Heart left ventricle (tissue), 16 donors: Measurements from ENCODE around the gene CHD5. TPM values are rescaled to one million over a fixed set of nuclear protein-coding genes. Genes with fewer than 3 reads are reported as not detected.

Experiments used
- ATAC-seq, 4 donors: fragments of 200-7000 bp; cut with Tn5 transposase; one replicate each; pipeline ENCODE4 v1.9.1; 2020 to 2022; ENCODE audit warnings: moderate library complexity in 4 of 4, mild to moderate bottlenecking in 3 of 4, moderate number of reproducible peaks in 1 of 4
- DNase-seq, 5 donors: peaks; one replicate each; pipeline ENCODE4 v3.0.0-alpha.2; 2020
- H3K27ac ChIP-seq, 12 donors: fragments of 200-600 bp; sonication (generic) in 4 of 12; one replicate each; pipeline versions ENCODE4 v1.5.0 to v1.8.0; 2016 to 2022; ENCODE audit warnings: mild to moderate bottlenecking in 2 of 12
- H3K27me3 ChIP-seq, 9 donors: fragments of 200-600 bp; sonication (generic) in 2 of 9; one replicate each; pipeline versions ENCODE4 v1.5.1 to v1.8.0; 2016 to 2022; ENCODE audit warnings: mild to moderate bottlenecking in 3 of 9
- H3K36me3 ChIP-seq, 9 donors: fragments of 200-600 bp; sonication (generic) in 2 of 9; one replicate each; pipeline versions ENCODE4 v1.5.0 to v1.8.0; 2018 to 2022; ENCODE audit warnings: mild to moderate bottlenecking in 2 of 9
- H3K4me1 ChIP-seq, 12 donors: fragments of 200-600 bp; sonication (generic) in 4 of 12; one replicate each; pipeline versions ENCODE4 v1.5.0 to v1.8.0; 2016 to 2022; ENCODE audit warnings: mild to moderate bottlenecking in 3 of 12
- H3K4me3 ChIP-seq, 12 donors: fragments of 200-600 bp; sonication (generic) in 4 of 12; one replicate each; pipeline versions ENCODE4 v1.5.0 to v1.8.0; 2017 to 2022; ENCODE audit warnings: mild to moderate bottlenecking in 9 of 12, moderate library complexity in 4 of 12
- H3K9me3 ChIP-seq, 12 donors: fragments of 200-600 bp; sonication (generic) in 4 of 12; one replicate each; pipeline versions ENCODE4 v1.5.0 to v1.8.0; 2016 to 2022; ENCODE audit warnings: mild to moderate bottlenecking in 1 of 12
- POLR2A ChIP-seq, 2 donors: fragments of 450-650 bp; IDR thresholded peaks; one replicate each; pipeline ENCODE4 v1.6.1; 2017; ENCODE audit warnings: antibody characterized with exemption in 2 of 2, mild to moderate bottlenecking in 2 of 2, moderate library complexity in 2 of 2
- WGBS, 4 donors: extraction: QIAGEN DNeasy Blood & Tissue Kit in 2 of 4; methylation state at CpG; one replicate each; pipeline versions ENCODE4 v1.1.5 to v1.1.7; 2013 to 2018; 5-methylcytosine and 5-hydroxymethylcytosine counted together
- intact Hi-C, 10 donors: fragments of 100-400 bp; cut with DNase I; formaldehyde crosslinking; loops; one replicate each; pipeline versions ENCODE4 v1.11.1 to v1.14.2; 2022
- polyA plus RNA-seq, 2 donors: library from polyadenylated mRNA; stranded (reverse); fragments of 200-250 nt; gene quantifications; one replicate each; pipeline ENCODE4 v1.2.3, GENCODE V29; 2013
- total RNA-seq, 9 donors: library from RNA; depleted of rRNA in 2 of 9; stranded (reverse); fragments of >200 nt in 2 of 9; fragmentation: NEBNext Ultra II Directional in 3 of 9; extraction: Animal tissue kit (Norgen Biotek cat#: 25700) in 3 of 9; gene quantifications; one replicate each; pipeline versions ENCODE4 v1.1.0 to v1.2.4, GENCODE V29; 2016 to 2023
- TF ChIP-seq, protein P1 (sequence below), 12 donors: fragments of 200-600 bp; sonication (generic) in 4 of 12; IDR thresholded peaks; one replicate each; pipeline versions ENCODE4 v1.5.0 to v1.8.0; 2018 to 2022; ENCODE audit warnings: antibody characterized with exemption in 12 of 12, mild to moderate bottlenecking in 5 of 12
- donor health status: ischemic (EF 13 %, LVEDD 7.1; RV severe dilation, severe dysfunction).
- donor health status: healthy with polysubstance abuse.
- donor health status: DM: no; HTN: yes; CAD: no.
- donor health status: DM: no; HTN: no; CAD: no.
- donor health status: ischemic (EF 25% LVEDD 6.9; RV normal size, moderate dysfunction).
- donor health status: ischemic (EF 25% LVEDD 5.7; RV mildly dilated, moderate dysfunction).
- donor health status: healthy.
- donor health status: DM: yes; HTN: yes; CAD: no.
- donor health status: ischemic (EF 35%, LVEDD 5.7; RV mildly dilated, moderate dysfunction).
- donor health status: nonischemic (EF 11% LVEDD 7.7; RV severe dilation, severe dysfunction).
- donor health status: DM: yes; HTN: yes; CAD: no.
- donor health status: PGD.
- donor health status: ischemic (EF 29% LVEDD 5.4; RV normal size, mild dysfunction).
- donor health status: nonischemic (EF 23%, LVEDD 6.1; RV moderate dilation, normal function).

Gene CHD5
- total and polyA plus RNA-seq, 11 donors, result 0.07 to 1.3 (median 0.22) TPM; not detected in 2

- H3K9me3 ChIP-seq, result no peaks in the 10 kb centered on the region
- intact Hi-C loops, result loop anchor here in 1 of 10 donors (10.0 kb wide), 1 partner anchor 127 kb away; no protein-coding TSS in a partner anchor
- H3K36me3 ChIP-seq, result peaks cover 3 to 99% (median 96%) of the 10 kb centered on the region in 9 donors
- no peaks in the 10 kb centered on the region for H3K27me3 ChIP-seq
- no peak overlapping the region for H3K4me3 ChIP-seq
- H3K27ac ChIP-seq, result no peak overlapping the region
- 88 to 93% (median 90%) methylated on average over 1 of the region's 1 CpG for WGBS, 4 donors
- no peak for TF ChIP-seq POLR2A (IDR thresholded peaks at IDR 0.05)
- TF ChIP-seq, protein P1, sequence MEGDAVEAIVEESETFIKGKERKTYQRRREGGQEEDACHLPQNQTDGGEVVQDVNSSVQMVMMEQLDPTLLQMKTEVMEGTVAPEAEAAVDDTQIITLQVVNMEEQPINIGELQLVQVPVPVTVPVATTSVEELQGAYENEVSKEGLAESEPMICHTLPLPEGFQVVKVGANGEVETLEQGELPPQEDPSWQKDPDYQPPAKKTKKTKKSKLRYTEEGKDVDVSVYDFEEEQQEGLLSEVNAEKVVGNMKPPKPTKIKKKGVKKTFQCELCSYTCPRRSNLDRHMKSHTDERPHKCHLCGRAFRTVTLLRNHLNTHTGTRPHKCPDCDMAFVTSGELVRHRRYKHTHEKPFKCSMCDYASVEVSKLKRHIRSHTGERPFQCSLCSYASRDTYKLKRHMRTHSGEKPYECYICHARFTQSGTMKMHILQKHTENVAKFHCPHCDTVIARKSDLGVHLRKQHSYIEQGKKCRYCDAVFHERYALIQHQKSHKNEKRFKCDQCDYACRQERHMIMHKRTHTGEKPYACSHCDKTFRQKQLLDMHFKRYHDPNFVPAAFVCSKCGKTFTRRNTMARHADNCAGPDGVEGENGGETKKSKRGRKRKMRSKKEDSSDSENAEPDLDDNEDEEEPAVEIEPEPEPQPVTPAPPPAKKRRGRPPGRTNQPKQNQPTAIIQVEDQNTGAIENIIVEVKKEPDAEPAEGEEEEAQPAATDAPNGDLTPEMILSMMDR (IDR thresholded peaks at IDR 0.05), result no peak
- no peak for ATAC-seq
- H3K4me1 ChIP-seq, result peaks cover 0 to 4% (median 0%) of the 10 kb centered on the region in 12 donors
- no peak for DNase-seq
These were observed 11.8 kb upstream of the CHD5 start for GRCh38 chr1:6191968-6192367.

- no peak for DNase-seq
- no peaks in the 10 kb centered on the region for H3K9me3 ChIP-seq
- intact Hi-C loops, result loop anchor here in 1 of 10 donors (5.0 kb wide), 1 partner anchor 136 kb away; no protein-coding TSS in a partner anchor
- H3K36me3 ChIP-seq, result peaks cover 0 to 86% (median 78%) of the 10 kb centered on the region in 9 donors
- TF ChIP-seq POLR2A (IDR thresholded peaks at IDR 0.05), result no peak
- no peak overlapping the region for H3K27ac ChIP-seq
- no peaks in the 10 kb centered on the region for H3K27me3 ChIP-seq
- ATAC-seq, result no peak
- no peaks in the 10 kb centered on the region for H3K4me1 ChIP-seq
- no peak overlapping the region for H3K4me3 ChIP-seq
- 88 to 95% (median 91%) methylated on average over 8 of the region's 8 CpGs for WGBS, 4 donors
These were observed 8.3 kb upstream of the CHD5 start for GRCh38 chr1:6188466-6188865.

GRCh38 chr1:6185635-6186382, 5.7 kb upstream of the CHD5 start:
- 67 to 72% (median 68%) methylated on average over 10 of the region's 10 CpGs for WGBS, 4 donors
- H3K4me3 ChIP-seq, result no peak overlapping the region
- ATAC-seq, result no peak
- H3K27me3 ChIP-seq, result peaks cover 0 to 7% (median 0%) of the 10 kb centered on the region in 9 donors
- DNase-seq, result no peak
- peaks cover 0 to 8% (median 5%) of the 10 kb centered on the region in 12 donors for H3K4me1 ChIP-seq
- intact Hi-C loops, result loop anchor here in 1 of 10 donors (5.0 kb wide), 1 partner anchor 134 kb away; no protein-coding TSS in a partner anchor
- no peaks in the 10 kb centered on the region for H3K9me3 ChIP-seq
- TF ChIP-seq, protein P1 (IDR thresholded peaks at IDR 0.05), result peak in 10 of 12 donors; percentile 11 to 55 (median 42)
- TF ChIP-seq POLR2A (IDR thresholded peaks at IDR 0.05), result no peak
- H3K27ac ChIP-seq, result no peak overlapping the region
- peaks cover 0 to 61% (median 52%) of the 10 kb centered on the region in 9 donors for H3K36me3 ChIP-seq

- peaks cover 0 to 54% (median 46%) of the 10 kb centered on the region in 9 donors for H3K36me3 ChIP-seq
- WGBS, 4 donors, result 74 to 79% (median 76%) methylated on average over 3 of the region's 3 CpGs
- H3K27me3 ChIP-seq, result peaks cover 0 to 13% (median 1%) of the 10 kb centered on the region in 9 donors
- DNase-seq (no peak), ATAC-seq (no peak)
- H3K4me1 ChIP-seq, result peaks cover 0 to 12% (median 6%) of the 10 kb centered on the region in 12 donors
- TF ChIP-seq, protein P1 (IDR thresholded peaks at IDR 0.05), result no peak
- no peak for TF ChIP-seq POLR2A (IDR thresholded peaks at IDR 0.05)
- H3K4me3 ChIP-seq, result no peak overlapping the region
- intact Hi-C loops, result loop anchor here in 1 of 10 donors (5.0 kb wide), 1 partner anchor 133 kb away; no protein-coding TSS in a partner anchor
- no peaks in the 10 kb centered on the region for H3K9me3 ChIP-seq
- H3K27ac ChIP-seq, result no peak overlapping the region
These were observed 5.0 kb upstream of the CHD5 start for GRCh38 chr1:6185151-6185550.
